Adrenal gland (tissue), 5 donors: Measurements from ENCODE around the gene TEKT4.

ENCODE experiments used
- CTCF ChIP-seq, 6 experiments: fragments of 450-650 bp in 4 of 6; fragments of 200-600 bp in 2 of 6; sonication (generic) in 1 of 6; IDR thresholded peaks; 1 replicate in 5 of 6; 2 replicates in 1 of 6; pipeline versions ENCODE4 v1.5.1 to v1.8.0; 2016 to 2021; ENCODE audit warnings: antibody characterized with exemption in 6 of 6, mild to moderate bottlenecking in 2 of 6, moderate library complexity in 1 of 6
- POLR2A ChIP-seq, 2 donors: fragments of 450-650 bp; IDR thresholded peaks; one replicate each; pipeline ENCODE4 v1.6.1; 2017; ENCODE audit warnings: antibody characterized with exemption in 2 of 2, mild to moderate bottlenecking in 2 of 2, moderate library complexity in 1 of 2
- donor health status: DM: no; HTN: no; CAD: no.

- TF ChIP-seq CTCF (IDR thresholded peaks at IDR 0.05) (no peak), POLR2A (IDR thresholded peaks at IDR 0.05) (no peak)
These were observed 8.8 kb downstream of the TEKT4 start for GRCh38 chr2:94879982-94880377.
